Fibroblast of gingiva (primary cell): Measurements from ENCODE around the gene SLITRK3.

Experiments used
- DNase-seq: peaks from one replicate; pipeline ENCODE4 v3.0.0-alpha.2; 2011; ENCODE audit warnings: low read depth

SLITRK3 gene, protein sequence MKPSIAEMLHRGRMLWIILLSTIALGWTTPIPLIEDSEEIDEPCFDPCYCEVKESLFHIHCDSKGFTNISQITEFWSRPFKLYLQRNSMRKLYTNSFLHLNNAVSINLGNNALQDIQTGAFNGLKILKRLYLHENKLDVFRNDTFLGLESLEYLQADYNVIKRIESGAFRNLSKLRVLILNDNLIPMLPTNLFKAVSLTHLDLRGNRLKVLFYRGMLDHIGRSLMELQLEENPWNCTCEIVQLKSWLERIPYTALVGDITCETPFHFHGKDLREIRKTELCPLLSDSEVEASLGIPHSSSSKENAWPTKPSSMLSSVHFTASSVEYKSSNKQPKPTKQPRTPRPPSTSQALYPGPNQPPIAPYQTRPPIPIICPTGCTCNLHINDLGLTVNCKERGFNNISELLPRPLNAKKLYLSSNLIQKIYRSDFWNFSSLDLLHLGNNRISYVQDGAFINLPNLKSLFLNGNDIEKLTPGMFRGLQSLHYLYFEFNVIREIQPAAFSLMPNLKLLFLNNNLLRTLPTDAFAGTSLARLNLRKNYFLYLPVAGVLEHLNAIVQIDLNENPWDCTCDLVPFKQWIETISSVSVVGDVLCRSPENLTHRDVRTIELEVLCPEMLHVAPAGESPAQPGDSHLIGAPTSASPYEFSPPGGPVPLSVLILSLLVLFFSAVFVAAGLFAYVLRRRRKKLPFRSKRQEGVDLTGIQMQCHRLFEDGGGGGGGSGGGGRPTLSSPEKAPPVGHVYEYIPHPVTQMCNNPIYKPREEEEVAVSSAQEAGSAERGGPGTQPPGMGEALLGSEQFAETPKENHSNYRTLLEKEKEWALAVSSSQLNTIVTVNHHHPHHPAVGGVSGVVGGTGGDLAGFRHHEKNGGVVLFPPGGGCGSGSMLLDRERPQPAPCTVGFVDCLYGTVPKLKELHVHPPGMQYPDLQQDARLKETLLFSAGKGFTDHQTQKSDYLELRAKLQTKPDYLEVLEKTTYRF

DNA sequence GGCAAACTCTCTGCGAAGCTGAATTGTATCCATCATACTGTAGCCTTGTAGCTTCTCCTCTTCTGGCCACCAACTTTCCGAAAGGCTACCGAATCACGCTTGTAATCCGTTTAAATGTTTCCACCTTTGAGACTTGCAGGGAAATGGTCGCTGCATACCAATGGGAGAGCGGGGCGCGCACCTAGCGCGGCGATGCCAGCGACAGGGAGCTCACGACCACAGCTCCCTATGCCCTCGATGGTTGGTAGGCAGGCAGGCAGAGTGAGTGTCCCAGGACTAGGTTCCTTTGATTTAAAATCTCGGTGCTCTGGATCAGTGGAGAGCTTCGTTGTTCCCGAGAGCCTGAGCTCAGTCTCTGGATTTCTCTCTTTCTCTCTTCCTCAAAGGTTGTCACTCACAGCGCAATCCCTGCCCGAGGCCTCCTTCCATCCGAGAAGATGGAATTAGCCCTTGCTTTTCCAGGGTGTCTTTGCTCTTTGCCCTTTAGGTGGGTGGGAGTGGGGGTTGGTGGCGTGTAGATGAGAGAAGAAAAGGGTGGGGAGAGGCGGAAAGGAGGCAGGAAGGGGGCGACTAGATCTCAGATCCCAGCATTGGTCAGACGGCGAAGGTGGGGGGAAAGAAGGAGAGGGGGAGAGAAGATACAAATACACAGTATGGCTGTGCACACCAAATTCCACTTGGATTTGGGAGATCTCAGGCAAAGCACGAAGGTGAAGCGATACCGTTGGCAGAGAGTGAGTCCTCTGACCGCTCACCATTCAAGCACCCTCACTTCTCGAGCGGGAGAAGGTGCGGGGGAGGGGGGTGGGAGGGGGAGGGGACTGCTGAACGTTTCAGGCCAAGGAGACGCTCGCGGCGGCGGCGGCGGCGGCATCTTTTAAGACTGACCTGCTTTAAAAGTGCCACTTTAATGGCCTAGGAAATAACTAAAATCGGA, at the start of gene SLITRK3:
SLITRK3 (minus strand) TSS at position 745 of the 937 bp plus-strand sequence. CDS start 5,554 bp downstream, outside the sequence.
- no peak for DNase-seq

DNA sequence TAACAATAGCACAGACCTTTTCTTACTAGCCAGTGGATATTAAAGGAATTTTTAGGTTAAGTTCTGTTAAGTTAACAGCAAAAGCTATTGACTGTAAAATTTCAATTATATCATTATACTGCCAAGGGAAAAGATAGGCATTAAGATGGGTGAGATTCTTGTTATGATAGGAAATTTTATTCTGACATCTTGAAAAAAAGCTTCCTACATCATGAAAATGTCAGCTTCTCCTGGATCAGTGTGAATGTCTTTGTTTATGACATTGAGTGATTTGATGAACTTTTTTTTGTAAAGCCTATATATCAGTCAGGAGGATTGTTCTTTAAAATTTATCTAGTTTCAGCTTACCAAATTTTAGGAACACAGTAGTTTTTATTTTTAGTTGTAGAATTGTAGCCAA, 47.4 kb upstream of the SLITRK3 start:
- DNase-seq = no peak

DNA sequence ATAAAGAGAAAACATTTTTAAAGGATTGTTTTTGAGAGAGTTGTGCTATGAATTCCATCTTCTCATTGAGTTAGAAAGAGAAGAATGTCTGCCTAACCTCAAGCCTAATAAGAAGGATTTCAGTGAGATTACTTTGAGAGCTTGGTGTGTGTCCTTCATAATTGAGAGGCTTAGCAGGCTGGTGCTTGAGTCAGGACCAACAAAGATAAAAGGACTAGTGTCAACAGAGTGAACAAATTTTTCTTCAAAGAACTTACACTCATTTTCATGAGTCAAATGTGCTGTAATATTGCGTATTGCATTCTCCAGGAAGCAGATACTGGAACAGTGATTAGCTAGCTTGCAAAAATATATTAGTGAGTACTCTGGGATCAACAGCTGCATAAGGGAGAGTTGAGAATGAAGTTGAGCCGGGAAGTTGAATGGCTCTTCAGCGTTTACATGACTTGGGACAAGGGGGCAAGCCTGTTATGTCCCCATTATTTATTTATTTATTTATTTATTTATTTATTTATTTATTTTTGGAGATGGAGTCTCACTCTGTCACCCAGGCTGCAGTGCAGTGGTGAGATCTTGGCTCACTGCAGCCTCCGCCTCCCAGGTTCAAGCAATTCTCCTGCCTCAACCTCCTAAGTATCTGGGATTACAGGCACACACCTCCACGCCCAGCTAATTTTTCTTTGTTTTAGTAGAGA, 37.5 kb upstream of the SLITRK3 start:
- DNase-seq = no peak

DNA sequence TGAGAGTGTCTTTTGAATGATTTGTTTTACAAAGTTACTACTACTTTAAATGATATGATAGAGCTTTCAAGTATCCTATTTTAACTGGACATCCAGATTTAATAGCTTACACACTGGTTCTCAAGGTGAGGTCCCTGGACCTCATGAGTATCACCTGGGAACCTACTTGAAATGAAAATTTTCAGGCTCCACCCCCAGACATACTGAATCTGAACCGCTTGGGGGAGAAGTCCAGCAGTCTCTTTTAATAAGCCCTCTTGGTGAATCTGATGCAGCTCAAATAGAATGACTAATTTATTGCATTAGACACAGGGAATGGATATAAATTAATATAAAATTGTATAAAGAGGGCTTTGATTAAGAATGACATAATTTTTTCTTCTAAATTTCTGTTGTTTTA, 29.4 kb upstream of the SLITRK3 start:
- DNase-seq = no peak

DNA sequence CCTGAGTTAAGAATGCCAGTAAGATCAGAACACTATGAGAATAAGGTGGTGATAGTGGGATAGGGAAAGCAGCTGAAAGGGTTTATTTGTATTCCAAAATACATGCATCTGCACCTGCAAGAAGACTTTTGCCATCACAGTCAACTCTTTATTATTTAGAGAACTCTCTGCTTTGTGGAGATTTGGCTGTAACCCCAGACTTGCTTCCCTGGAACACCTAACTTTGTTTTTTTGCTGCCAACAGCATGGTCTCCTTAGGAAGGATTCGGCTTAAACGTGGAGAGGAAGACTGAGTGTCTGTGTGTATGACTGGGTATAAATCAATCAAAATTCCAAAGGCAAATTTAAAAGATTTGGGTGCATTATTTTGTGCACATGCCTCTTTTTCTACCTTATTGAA, 21.6 kb upstream of the SLITRK3 start:
- no peak for DNase-seq

DNA sequence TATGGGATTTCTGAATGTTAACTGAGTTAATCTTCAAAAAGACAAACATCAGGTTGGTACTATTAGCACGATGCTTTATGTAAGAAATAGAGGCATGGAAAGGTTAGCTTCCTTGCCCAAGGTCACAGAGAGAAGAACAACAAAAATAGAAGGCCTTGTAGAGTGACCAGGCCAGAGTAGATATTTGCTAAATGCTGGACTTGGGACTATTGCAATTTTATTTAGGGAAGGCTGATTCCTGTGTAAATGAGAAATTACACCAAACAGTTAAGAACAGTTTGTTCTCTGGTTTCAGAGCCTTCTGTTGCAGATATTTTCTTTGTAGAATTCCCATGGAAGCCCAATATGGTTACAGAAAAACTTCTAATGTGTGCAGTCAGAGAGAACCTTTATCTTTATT, 16.4 kb upstream of the SLITRK3 start:
- DNase-seq = no peak

- DNase-seq = no peak
Measured at GRCh38 chr3:165211721-165212120, 15.5 kb upstream of the SLITRK3 start.

- DNase-seq = no peak
Measured at GRCh38 chr3:165210727-165211126, 14.5 kb upstream of the SLITRK3 start.

DNA sequence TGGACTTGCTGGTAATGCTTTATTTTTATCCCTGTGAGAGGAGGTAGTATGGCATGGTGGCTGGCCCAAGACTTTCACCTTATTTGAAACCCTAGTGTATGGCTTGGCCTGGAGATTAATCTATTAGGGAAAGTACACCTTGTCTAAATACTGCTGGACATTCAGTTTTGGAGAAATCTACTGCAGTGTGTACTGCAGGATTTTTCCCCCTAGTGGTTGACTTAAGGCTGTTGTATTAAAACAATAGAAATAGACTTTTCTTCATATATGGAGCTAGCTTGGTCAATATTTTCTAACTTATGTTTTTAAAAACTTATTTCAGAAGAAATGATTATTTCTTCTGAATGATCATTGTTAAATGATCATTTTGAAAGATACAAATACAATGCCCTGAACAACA, 13.9 kb upstream of the SLITRK3 start:
- DNase-seq = no peak

- DNase-seq = peak; percentile 84
Measured at GRCh38 chr3:165206454-165207266, 10.5 kb upstream of the SLITRK3 start.

DNA sequence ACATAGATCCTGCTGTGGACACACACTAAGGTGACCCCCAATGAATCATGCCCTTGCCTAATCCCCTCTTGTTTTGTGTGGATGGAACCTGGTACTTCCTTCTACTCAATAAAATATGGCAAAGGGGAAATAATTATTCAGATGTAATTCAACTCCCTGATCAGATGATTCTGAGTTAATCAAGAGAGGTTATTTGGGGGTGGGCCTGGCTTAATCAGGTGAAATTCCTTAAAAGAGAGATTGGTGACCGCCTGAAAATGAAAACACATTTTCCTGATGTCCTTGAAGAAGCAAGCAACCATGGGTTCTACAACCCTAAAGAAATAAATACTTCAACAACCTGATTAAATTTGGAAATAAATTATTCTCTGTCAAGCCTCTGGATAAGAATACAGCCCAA, 8.3 kb upstream of the SLITRK3 start:
- DNase-seq = no peak

DNA sequence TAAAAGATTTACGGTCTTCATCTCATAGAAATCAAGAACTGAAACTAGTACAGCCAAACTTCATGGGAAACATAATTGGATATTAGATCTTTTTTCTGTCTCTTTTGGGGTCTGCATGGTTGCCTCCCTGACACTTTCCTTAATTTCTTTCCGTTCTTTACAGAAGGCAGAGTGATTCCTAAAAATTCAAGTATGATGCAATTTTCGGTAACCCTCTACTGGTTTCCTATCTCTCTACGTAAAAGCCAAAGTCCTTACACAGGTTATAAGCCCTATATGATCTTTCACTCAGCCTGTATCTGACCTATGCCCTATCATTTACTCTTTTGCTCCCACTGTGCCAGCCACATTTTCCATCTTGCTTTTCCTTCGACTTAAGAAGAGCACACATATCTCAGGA, 6.8 kb upstream of the SLITRK3 start:
- DNase-seq = no peak

DNA sequence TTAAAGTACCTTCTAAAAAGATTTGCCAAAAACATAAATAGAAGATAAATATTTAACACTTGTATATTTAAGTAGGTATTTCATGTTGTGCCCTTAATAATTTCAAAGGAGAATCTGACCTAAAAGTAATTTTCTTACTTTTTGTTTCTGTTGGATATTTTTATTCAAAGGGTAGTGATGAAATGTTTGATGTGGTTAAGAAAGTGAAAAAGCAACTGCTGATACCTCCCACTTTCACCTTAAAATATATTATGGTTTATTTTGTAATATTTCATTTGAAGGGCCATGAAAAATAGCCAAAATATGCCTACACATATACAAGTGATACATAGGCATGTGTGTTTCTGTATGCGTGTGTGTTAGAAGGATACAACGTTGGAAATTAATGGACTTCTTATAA, 5.8 kb upstream of the SLITRK3 start:
- no peak for DNase-seq

DNA sequence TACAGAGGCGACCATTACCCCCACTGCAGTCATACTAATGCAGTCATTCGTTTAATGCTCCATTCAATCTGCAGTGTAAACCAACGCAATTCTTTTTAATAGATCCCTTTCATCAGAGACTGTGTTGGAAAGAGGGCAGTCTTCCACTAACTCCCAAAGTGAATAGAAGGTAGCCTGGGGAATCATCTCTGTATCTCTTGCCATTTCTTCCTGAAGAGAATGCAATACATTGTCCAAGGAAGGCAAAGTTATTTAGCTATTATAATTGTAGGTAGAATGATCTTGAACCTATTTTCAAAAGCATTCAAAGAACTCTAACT, 1.3 kb upstream of the SLITRK3 start:
- DNase-seq = no peak

DNA sequence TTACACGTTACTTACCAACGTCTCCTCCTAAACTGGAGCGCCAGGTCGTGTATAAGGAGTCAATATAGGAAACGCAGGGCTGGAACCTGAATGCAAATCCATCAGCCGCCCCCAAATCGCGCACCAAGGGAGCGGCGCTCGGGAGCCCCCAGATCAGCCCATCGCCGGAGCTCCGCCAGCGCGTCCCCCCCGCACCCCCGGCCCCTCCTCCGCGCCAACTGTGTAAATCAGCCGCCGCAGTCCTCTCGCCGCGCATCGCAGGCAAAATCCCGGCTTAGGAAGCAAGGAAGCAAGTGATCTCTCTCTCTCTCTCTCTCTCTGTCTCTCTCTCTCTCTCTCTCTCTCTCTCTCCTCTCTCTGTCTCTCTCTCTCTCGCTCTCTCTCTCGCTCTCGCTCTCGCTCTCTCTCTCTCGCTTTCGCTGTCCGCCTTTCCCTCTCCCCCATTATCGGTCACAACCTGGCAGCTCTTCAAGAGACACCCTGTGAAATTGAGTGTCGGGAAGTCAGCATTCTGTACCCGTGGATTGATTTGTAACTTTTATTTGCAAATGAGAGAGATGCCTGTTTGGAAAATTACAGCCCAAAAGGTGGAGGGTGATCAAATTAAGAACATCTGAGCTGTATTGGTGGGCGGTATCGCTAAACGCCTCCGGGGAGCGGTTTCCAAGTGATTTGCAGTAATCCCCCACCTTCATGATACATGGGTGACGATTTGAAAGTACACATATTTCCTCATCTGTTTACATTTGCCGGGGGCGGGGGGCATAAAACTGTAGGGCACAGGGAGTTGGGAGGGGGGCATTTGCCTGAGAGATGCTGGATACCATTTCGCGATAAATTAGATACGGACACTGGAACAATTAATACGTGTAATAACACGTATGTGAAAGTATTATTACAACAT, 645 bp upstream of the SLITRK3 start:
- DNase-seq = peak; percentile 16

DNA sequence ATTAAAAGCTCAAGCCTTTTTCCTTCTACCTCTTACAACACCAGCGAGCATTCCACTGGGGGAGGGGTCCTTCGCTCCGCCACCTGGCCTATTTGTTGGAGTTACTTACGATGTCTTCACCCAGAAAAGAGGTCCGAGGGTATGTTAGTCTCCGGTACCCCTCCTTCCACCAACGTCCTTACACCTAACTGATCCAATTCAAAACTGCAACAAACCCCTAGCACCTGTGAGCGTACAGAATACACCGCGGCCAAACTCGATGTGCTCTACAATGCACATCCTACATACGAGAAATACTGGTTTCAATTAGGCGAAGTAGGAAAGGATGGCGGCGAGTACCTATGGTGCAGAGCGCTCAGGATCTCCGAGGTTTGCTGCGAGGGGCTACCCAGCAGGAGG, 944 bp downstream of the SLITRK3 start:
- DNase-seq = no peak

- DNase-seq = no peak
Measured at GRCh38 chr3:165194511-165195240, 1.5 kb downstream of the SLITRK3 start.

- no peak for DNase-seq
Measured at GRCh38 chr3:165193366-165194254, 2.6 kb downstream of the SLITRK3 start.
